H1 (cell line): ENCODE measurements around the gene CELF2. TPM values are rescaled to one million over a fixed set of nuclear protein-coding genes. Genes with fewer than 3 reads are reported as not detected.

Experiments used
- CTCF ChIA-PET: fragments of 300-600 bp; sonication (Branson Sonifier 250); formaldehyde crosslinking; loops from one replicate; lab custom pipeline; 2021; ENCODE audit not compliant: partially characterized antibody; lab: Charles Lee
- POLR2A ChIA-PET: fragments of 300-600 bp; sonication (Branson Sonifier 250); formaldehyde crosslinking; loops from one replicate; lab custom pipeline; 2021; ENCODE audit warnings: inconsistent platforms; ENCODE audit not compliant: partially characterized antibody; lab: Charles Lee
- DNase-seq, 2 experiments: peaks; one replicate each; pipeline versions ENCODE4 v3.0.0 to v3.0.0-alpha.2; 2010 to 2022; ENCODE audit warnings: low spot score in 2 of 2, low read depth in 1 of 2, mixed read lengths in 1 of 2
- FAIRE-seq: peaks from 2 replicates; lab custom pipeline; 2011; peaks lifted over from hg19 to GRCh38; lab: Jason Lieb, UNC
- H2AFZ ChIP-seq: 2 replicates; pipeline ENCODE4 v1.8.1; 2012; ENCODE audit warnings: low read length, inconsistent platforms
- H2AK5ac ChIP-seq: 2 replicates; pipeline ENCODE4 v1.6.1; 2013; ENCODE audit warnings: low read depth, low read length
- H2BK120ac ChIP-seq: replicated peaks from 2 replicates; pipeline ENCODE3; 2013; ENCODE audit warnings: low read depth, low read length, inconsistent platforms
- H2BK12ac ChIP-seq: 2 replicates; pipeline ENCODE4 v1.6.1; 2013; ENCODE audit warnings: low read depth, low read length
- H2BK15ac ChIP-seq: 2 replicates; pipeline ENCODE4 v1.6.1; 2013; ENCODE audit warnings: low read length
- H2BK20ac ChIP-seq: 2 replicates; pipeline ENCODE4 v1.6.1; 2013; ENCODE audit warnings: low read length
- H2BK5ac ChIP-seq: 2 replicates; pipeline ENCODE4 v1.6.1; 2013; ENCODE audit warnings: low read depth, low read length
- H3K14ac ChIP-seq: 2 replicates; pipeline ENCODE4 v1.6.1; 2013; ENCODE audit warnings: inconsistent platforms; ENCODE audit not compliant: insufficient read length
- H3K18ac ChIP-seq: 2 replicates; pipeline ENCODE4 v1.6.1; 2013; ENCODE audit warnings: low read length; ENCODE audit errors: extremely low read depth
- H3K23ac ChIP-seq: 2 replicates; pipeline ENCODE4 v1.6.1; 2013; ENCODE audit warnings: inconsistent platforms; ENCODE audit not compliant: insufficient read length
- H3K23me2 ChIP-seq: 2 replicates; pipeline ENCODE4 v1.6.1; 2013; ENCODE audit warnings: low read depth, low read length
- H3K27ac ChIP-seq: 2 replicates; pipeline ENCODE4 v1.6.1; 2011; ENCODE audit warnings: low read depth, low read length, inconsistent platforms
- H3K27me3 ChIP-seq, 4 experiments: replicated peaks in 1 of 4; 1 replicate in 1 of 4; 2 replicates in 3 of 4; pipeline versions ENCODE4 v1.6.1 to v1.8.1; 2011 to 2013; ENCODE audit warnings: low read length in 3 of 4, mild to moderate bottlenecking in 3 of 4, inconsistent platforms in 2 of 4, mixed read lengths in 2 of 4, moderate library complexity in 1 of 4; ENCODE audit not compliant: control insufficient read depth in 3 of 4, insufficient read depth in 3 of 4; ENCODE audit errors: extremely low read depth in 1 of 4
- H3K36me3 ChIP-seq, 4 experiments: 2 replicates each; pipeline versions ENCODE4 v1.6.1 to v1.8.1; 2011 to 2013; ENCODE audit warnings: mild to moderate bottlenecking in 4 of 4, low read length in 3 of 4, moderate library complexity in 2 of 4, control low read depth in 1 of 4, inconsistent platforms in 1 of 4; ENCODE audit not compliant: insufficient read depth in 4 of 4, control insufficient read depth in 2 of 4
- H3K4ac ChIP-seq: replicated peaks from 2 replicates; pipeline ENCODE3; 2013; ENCODE audit warnings: low read length, low read depth, mixed read lengths, inconsistent platforms; ENCODE audit not compliant: insufficient read length
- H3K4me1 ChIP-seq, 4 experiments: replicated peaks in 1 of 4; 1 replicate in 1 of 4; 2 replicates in 3 of 4; pipeline versions ENCODE4 v1.6.1 to v1.8.1; 2011 to 2013; ENCODE audit warnings: low read length in 3 of 4, inconsistent platforms in 2 of 4, mixed read lengths in 1 of 4; ENCODE audit not compliant: insufficient read depth in 4 of 4, control insufficient read depth in 3 of 4
- H3K4me2 ChIP-seq, 2 experiments: 2 replicates each; pipeline versions ENCODE4 v1.6.1 to v1.8.1; 2011 to 2013; ENCODE audit warnings: low read depth in 2 of 2, low read length in 2 of 2, control low read depth in 1 of 2, inconsistent platforms in 1 of 2, mild to moderate bottlenecking in 1 of 2; ENCODE audit not compliant: insufficient read depth in 1 of 2
- H3K4me3 ChIP-seq, 4 experiments: fragments of 200-600, 300-600 bp in 1 of 4; sonication (generic), shearing (Covaris generic), sonication (Bioruptor Twin) in 1 of 4; 2 replicates each; pipeline versions ENCODE4 v1.5.1 to v1.8.1; 2011 to 2016; ENCODE audit warnings: low read length in 4 of 4, low read depth in 3 of 4, control low read depth in 2 of 4, inconsistent platforms in 2 of 4, mild to moderate bottlenecking in 2 of 4, mixed read lengths in 1 of 4, moderate library complexity in 1 of 4; ENCODE audit not compliant: insufficient read depth in 2 of 4; ENCODE audit errors: extremely low read depth in 1 of 4
- H3K56ac ChIP-seq: replicated peaks from 2 replicates; pipeline ENCODE3; 2013; ENCODE audit warnings: low read depth, mild to moderate bottlenecking, mixed read lengths, low read length, inconsistent platforms; ENCODE audit not compliant: insufficient read length
- H3K79me1 ChIP-seq: 2 replicates; pipeline ENCODE4 v1.6.1; 2013; ENCODE audit warnings: low read depth, low read length, control low read depth
- H3K79me2 ChIP-seq, 2 experiments: 2 replicates each; pipeline versions ENCODE4 v1.6.1 to v1.8.1; 2012 to 2013; ENCODE audit warnings: low read length in 2 of 2, mild to moderate bottlenecking in 2 of 2, inconsistent platforms in 1 of 2; ENCODE audit not compliant: insufficient read depth in 2 of 2, control insufficient read depth in 1 of 2
- H3K9ac ChIP-seq, 4 experiments: replicated peaks in 1 of 4; 1 replicate in 1 of 4; 2 replicates in 3 of 4; pipeline versions ENCODE4 v1.6.1 to v1.8.1; 2011 to 2013; ENCODE audit warnings: low read depth in 3 of 4, low read length in 3 of 4, control low read depth in 2 of 4, mild to moderate bottlenecking in 2 of 4, moderate library complexity in 2 of 4, inconsistent platforms in 1 of 4; ENCODE audit errors: extremely low read depth in 1 of 4
- H3K9me3 ChIP-seq, 2 experiments: 2 replicates each; pipeline versions ENCODE4 v1.6.1 to v1.8.1; 2012 to 2013; ENCODE audit warnings: mild to moderate bottlenecking in 2 of 2, moderate library complexity in 2 of 2, control low read depth in 1 of 2, inconsistent platforms in 1 of 2, low read depth in 1 of 2, low read length in 1 of 2, mixed read lengths in 1 of 2; ENCODE audit not compliant: insufficient read depth in 2 of 2
- H4K20me1 ChIP-seq, 2 experiments: replicated peaks in 1 of 2; 2 replicates each; pipeline versions ENCODE3 to v1.8.1; 2011 to 2013; ENCODE audit warnings: inconsistent platforms in 2 of 2, low read length in 2 of 2, mild to moderate bottlenecking in 1 of 2; ENCODE audit not compliant: insufficient read depth in 2 of 2, control insufficient read depth in 1 of 2
- H4K5ac ChIP-seq: 2 replicates; pipeline ENCODE4 v1.6.1; 2013; ENCODE audit warnings: low read length, low read depth, mixed read lengths, inconsistent platforms; ENCODE audit not compliant: insufficient read length
- H4K8ac ChIP-seq: 2 replicates; pipeline ENCODE4 v1.8.0; 2013; ENCODE audit warnings: mild to moderate bottlenecking, moderate library complexity, low read length, inconsistent platforms; ENCODE audit not compliant: insufficient read depth; ENCODE audit errors: extremely low read depth
- H4K91ac ChIP-seq: replicated peaks from 2 replicates; pipeline ENCODE3; 2013; ENCODE audit warnings: low read length, mixed read lengths, inconsistent platforms; ENCODE audit not compliant: insufficient read length
- ASH2L ChIP-seq: fragments of 200-600, 300-600 bp; sonication (generic); IDR thresholded peaks from one replicate; pipeline ENCODE4 v1.7.1; 2017; ENCODE audit warnings: low read length
- CBX5 ChIP-seq: fragments of 300-800, 300-1000 bp; sonication (generic); IDR thresholded peaks from 2 replicates; pipeline ENCODE4 v1.7.1; 2016; ENCODE audit warnings: antibody characterized with exemption, low read length, low read depth
- GABPA ChIP-seq: IDR thresholded peaks from 2 replicates; pipeline ENCODE4 v1.6.1; 2011; ENCODE audit warnings: mild to moderate bottlenecking, low read length, moderate library complexity, borderline replicate concordance; ENCODE audit not compliant: insufficient read depth
- KDM5A ChIP-seq: fragments of 200-600 bp; IDR thresholded peaks from 2 replicates; pipeline ENCODE4 v1.7.1; 2012; ENCODE audit warnings: mild to moderate bottlenecking, low read length, inconsistent platforms, mixed read lengths
- RAD21 ChIP-seq, 2 experiments: IDR thresholded peaks in 1 of 2; conservative IDR thresholded peaks in 1 of 2; 2 replicates each; pipeline ENCODE4 v1.6.1; 2011; ENCODE audit warnings: low read depth in 2 of 2, low read length in 2 of 2, improper control_type of control experiment in 1 of 2, inconsistent platforms in 1 of 2, mild to moderate bottlenecking in 1 of 2, moderate library complexity in 1 of 2
- RFX5 ChIP-seq: IDR thresholded peaks from 2 replicates; pipeline ENCODE4 v1.6.1; 2011; ENCODE audit warnings: low read depth, low read length, improper control_type of control experiment, borderline replicate concordance
- SAP30 ChIP-seq: fragments of 300-600 bp; sonication (generic); IDR thresholded peaks from 2 replicates; pipeline ENCODE4 v1.7.1; 2012; ENCODE audit warnings: low read length, moderate library complexity, mild to moderate bottlenecking, inconsistent platforms; ENCODE audit not compliant: insufficient read depth, insufficient replicate concordance
- SIRT6 ChIP-seq: IDR thresholded peaks from one replicate; pipeline ENCODE4 v1.7.1; 2012; ENCODE audit warnings: low read length, inconsistent platforms
- SUZ12 ChIP-seq: fragments of 200-600 bp; sonication (generic); IDR thresholded peaks from 2 replicates; pipeline ENCODE4 v1.6.1; 2012; ENCODE audit warnings: mild to moderate bottlenecking, inconsistent platforms, low read length, moderate library complexity, mixed read lengths
- ZNF274 ChIP-seq: IDR thresholded peaks from 2 replicates; pipeline ENCODE4 v1.7.0; 2012; ENCODE audit warnings: low read length, borderline replicate concordance; ENCODE audit errors: extremely low read depth
- WGBS, 2 experiments: shearing (Covaris generic) in 1 of 2; methylation state at CpG; one replicate each; pipeline versions ENCODE4 v1.1.6 to v1.1.7; 2013 to 2015; ENCODE audit warnings: low lambda C conversion rate in 2 of 2, mixed read lengths in 2 of 2, inconsistent platforms in 1 of 2, low coverage in 1 of 2, missing lambda C conversion rate in 1 of 2; ENCODE audit not compliant: insufficient replicate concordance in 2 of 2, insufficient coverage in 1 of 2, insufficient read length in 1 of 2; ENCODE audit errors: extremely low coverage in 1 of 2, missing lambda C conversion rate in 1 of 2; 5-methylcytosine and 5-hydroxymethylcytosine counted together
- polyA plus RNA-seq, 7 experiments: library from polyadenylated mRNA; depleted of rRNA in 3 of 7; stranded (reverse) in 5 of 7; unstranded in 2 of 7; fragments of >200 nt in 5 of 7; fragments of 200-250 nt in 2 of 7; gene quantifications; 1 replicate in 5 of 7; 2 replicates in 1 of 7; 4 replicates in 1 of 7; pipeline versions ENCODE4 v1.2.1 to v1.2.3, GENCODE V29; 2011 to 2013; ENCODE audit warnings: missing spikeins in 2 of 7, mixed read lengths in 2 of 7
- total RNA-seq: library from RNA; stranded (reverse); fragmentation: NEBNext Ultra II Directional; extraction: Animal tissue kit (Norgen Biotek cat#: 25700); gene quantifications from 2 replicates; pipeline ENCODE4 v1.2.1, GENCODE V29; 2021
- TF ChIP-seq, protein P1 (sequence below): IDR thresholded peaks from 2 replicates; pipeline ENCODE4 v1.6.1; 2012; ENCODE audit warnings: inconsistent platforms

Gene CELF2
- total and polyA plus RNA-seq, 2 of the 8 experiments (the other 6 are each of a cell fraction or from before 2014, with no cell fraction given), result 18.3 to 22.7 TPM

DNA sequence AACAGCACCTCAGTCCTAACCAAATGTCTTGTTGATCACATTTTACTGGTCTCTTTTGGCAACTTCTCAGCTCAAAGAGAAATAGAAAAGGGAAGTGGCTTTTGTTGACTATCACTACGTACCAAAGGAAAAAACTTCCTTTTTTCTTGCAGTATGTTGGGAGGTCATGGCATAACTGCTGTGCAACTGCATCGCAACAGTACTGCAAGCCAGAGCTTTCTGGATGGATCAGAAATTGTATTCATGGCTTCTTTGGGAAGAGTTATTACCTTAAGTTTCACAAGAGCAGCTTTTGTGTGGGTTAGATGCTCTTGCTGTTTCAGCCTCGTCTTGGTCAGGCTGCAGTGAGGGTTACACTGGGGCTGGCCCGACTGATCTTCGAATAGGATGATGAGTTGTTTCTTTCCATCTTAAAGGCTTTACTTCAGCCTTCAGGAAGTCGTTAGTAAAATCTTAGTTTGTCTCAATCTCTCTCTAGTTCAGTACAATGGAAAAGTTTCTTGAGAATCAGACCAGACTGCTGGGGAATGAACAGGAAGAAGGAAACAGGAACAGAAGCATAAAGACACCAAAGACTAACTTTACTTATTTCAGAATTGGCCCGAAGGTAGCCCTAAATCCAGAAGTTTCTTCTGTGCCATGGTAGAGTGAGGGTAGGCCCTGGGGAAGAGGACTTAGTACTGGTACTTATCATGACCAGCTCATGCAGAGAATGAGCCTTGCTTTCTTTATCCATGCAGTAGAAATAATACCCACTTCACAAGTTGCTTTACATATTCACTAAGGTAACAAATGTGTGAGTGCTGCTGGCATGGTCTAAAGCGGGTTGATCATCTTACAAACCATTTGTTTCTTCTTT lies 153.6 kb downstream of the CELF2 start:
- Histone ChIP-seq H3K4me1 (peaks cover 0 to 6% (median 2%) of the 10 kb centered on the region in 4 experiments; a peak in 5 of 7 replicates), H3K23me2 (no peaks in the 10 kb centered on the region), H3K18ac (no peak overlapping the region), H2BK120ac (no peak overlapping the region), H3K14ac (no peak overlapping the region), H4K20me1 (no peaks in the 10 kb centered on the region), H4K5ac (no peak overlapping the region), H3K36me3 (no peaks in the 10 kb centered on the region; a peak in 1 of 8 replicates), H3K79me1 (no peaks in the 10 kb centered on the region; the same call in 1 of the 2 replicates), H3K27ac (no peak overlapping the region), H3K23ac (no peak overlapping the region), H3K4ac (no peak overlapping the region), H4K91ac (no peak overlapping the region), H3K4me2 (no peak overlapping the region), H3K9ac (no peak overlapping the region), H2AK5ac (no peak overlapping the region), H3K4me3 (no peak overlapping the region), H2BK5ac (no peak overlapping the region), H2AFZ (no peak overlapping the region), H2BK20ac (no peak overlapping the region), H2BK15ac (no peak overlapping the region), H3K79me2 (no peaks in the 10 kb centered on the region), H3K27me3 (peaks cover 0 to 1% (median 0%) of the 10 kb centered on the region in 4 experiments; a peak in 1 of 7 replicates), H3K56ac (no peak overlapping the region), H4K8ac (no peak overlapping the region), H3K9me3 (no peaks in the 10 kb centered on the region), H2BK12ac (no peak overlapping the region)
- ChIA-PET CTCF (interaction anchor here (0.6 to 1.2 kb wide), 2 partner anchors 41 to 65 kb away, joined by 3 read pairs; no protein-coding TSS in a partner anchor), POLR2A (no interaction called here)
- FAIRE-seq (no peak), DNase-seq (peak in 1 of 2 experiments; percentile 6)
- WGBS, 2 experiments, result 86% methylated on average over 8 of the region's 8 CpGs; no CpG with 5 or more reads in 1 of the 2 experiments
- TF ChIP-seq ASH2L (no peak), ZNF274 (no peak), SAP30 (no peak), SUZ12 (no peak), GABPA (no peak), CBX5 (no peak), RFX5 (no peak), KDM5A (no peak), RAD21 (IDR thresholded peaks at IDR 0.05 in 1 of 2, conservative IDR thresholded peaks at IDR 0.05 in 1 of 2; ENCODE audit: low read depth in 2 of 2, low read length in 2 of 2) (no peak), SIRT6 (no peak)
- TF ChIP-seq, protein P1, sequence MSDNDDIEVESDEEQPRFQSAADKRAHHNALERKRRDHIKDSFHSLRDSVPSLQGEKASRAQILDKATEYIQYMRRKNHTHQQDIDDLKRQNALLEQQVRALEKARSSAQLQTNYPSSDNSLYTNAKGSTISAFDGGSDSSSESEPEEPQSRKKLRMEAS, result no peak
